ENCODE measurements around the gene PPA2. TPM values are rescaled to one million over a fixed set of nuclear protein-coding genes. Genes with fewer than 3 reads are reported as not detected.
"Not testable (repeated sequence)": the region's sequence is repeated elsewhere in the genome, so short reads cannot be mapped to it uniquely, and the experiment has no call there.

The PPA2 gene
- total RNA-seq (2014; rRNA removed; shearing (Covaris generic)): 143 and 180 TPM in 2 replicates
- polyA plus RNA-seq (2014; cell fraction: nucleus; rRNA removed): 411 and 502 TPM in 2 replicates

- peak; percentile 67 for DNase-seq (ENCODE audit: extremely low read depth, low read depth)
Observed at GRCh38 chr4:105473324-105474098, at the start of gene PPA2. Gene PPA2 (minus strand): TSS chr4:105474062. CDS start chr4:105474050, 12 bp downstream.

DNA sequence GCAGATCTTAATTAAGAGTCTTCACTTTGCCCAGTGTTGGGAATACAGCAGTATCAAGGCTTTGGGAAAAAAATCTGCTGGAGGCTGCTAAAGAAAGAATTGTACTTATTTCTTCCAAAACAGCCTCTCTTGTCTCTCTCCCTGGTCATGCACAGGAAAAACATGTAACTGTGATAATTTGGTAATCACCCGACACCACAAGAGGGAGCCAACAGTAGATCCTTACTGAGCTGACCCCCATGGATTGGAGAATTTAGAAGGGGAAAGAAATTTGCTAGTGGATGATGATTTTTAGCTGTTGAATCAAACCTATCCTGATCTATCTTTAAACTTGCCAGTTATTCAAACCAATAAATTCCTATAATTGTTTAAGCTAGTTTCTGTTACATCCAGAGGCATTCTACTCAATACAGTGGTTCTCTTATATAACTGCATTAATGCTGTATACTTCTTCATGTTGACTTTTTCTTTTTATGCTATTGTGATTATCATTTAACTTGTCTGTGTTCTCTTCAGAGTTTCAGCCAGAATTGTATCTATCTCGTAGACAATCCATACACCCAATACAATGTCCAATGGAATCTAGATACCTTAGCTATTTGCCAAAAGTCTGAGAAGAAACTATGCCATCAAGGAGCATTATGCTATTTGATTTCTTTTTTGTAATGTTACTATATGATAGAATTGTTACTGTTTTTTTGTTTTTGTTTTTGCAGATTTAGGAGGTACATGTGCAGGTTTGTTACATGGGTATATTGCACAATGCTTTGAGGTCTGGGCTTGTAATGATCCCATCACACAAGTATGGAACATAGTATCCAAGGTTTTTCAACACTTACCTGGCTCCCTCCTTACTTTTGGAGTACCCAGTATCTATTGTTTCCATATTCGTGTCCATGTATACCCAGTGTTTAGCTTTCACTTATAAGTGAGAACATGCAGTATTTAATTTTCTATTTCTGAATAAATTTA, 47.2 kb upstream of the PPA2 start:
- DNase-seq (ENCODE audit: extremely low read depth, low read depth): peak; percentile 23

GRCh38 chr4:105510245-105510644, 36.4 kb upstream of the PPA2 start:
- no peak for DNase-seq (ENCODE audit: extremely low read depth, low read depth)

- DNase-seq (ENCODE audit: extremely low read depth, low read depth): no peak
Observed at GRCh38 chr4:105509714-105510113, 35.9 kb upstream of the PPA2 start.

DNA sequence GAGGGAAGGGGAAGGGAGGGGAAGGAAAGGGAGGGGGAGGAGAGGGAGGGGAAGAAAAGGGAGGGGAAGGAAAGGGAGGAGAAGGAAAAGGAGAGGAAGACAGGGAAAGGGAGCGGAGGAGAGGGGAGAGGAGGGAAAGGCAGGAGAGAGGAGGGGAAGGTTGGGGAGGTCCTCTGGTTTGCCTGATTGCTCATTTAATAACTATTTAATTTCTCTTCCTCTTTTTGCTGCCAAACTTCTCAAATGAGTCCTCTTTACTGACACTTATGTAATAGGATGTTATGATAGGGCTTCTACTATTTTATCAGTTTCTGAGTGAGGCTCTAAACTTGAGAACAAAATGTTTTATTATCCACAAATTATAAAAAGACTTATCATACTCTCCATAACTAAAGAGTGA, 35.4 kb upstream of the PPA2 start:
- DNase-seq (ENCODE audit: extremely low read depth, low read depth): no peak

- DNase-seq (ENCODE audit: extremely low read depth, low read depth): no peak
Observed at GRCh38 chr4:105504744-105505143, 30.9 kb upstream of the PPA2 start.

DNA sequence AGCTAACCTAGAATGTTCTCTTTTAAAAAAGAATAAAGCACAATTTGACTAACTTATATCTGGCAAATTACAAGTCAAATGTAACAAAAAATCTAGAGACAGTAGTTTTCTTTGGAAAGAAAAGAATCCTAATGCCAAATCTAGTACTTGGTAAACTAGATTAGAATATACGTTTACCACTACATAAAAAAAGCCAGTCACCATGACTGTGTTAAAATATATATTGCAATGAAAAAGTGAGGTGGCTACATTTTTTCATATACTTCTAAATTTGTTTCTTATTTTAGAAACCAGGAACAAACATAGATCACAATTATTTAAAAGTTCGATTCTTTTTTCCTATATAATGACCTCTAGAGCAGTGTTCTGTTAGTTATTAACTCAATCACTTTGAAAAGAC, 29.6 kb upstream of the PPA2 start:
- no peak for DNase-seq (ENCODE audit: extremely low read depth, low read depth)

GRCh38 chr4:105496899-105497298, 23.0 kb upstream of the PPA2 start:
- DNase-seq (ENCODE audit: extremely low read depth, low read depth): no peak

GRCh38 chr4:105495667-105496066, 21.8 kb upstream of the PPA2 start:
- no peak for DNase-seq (ENCODE audit: extremely low read depth, low read depth)

- DNase-seq (ENCODE audit: extremely low read depth, low read depth): no peak
Observed at GRCh38 chr4:105490523-105490922, 16.7 kb upstream of the PPA2 start.

DNA sequence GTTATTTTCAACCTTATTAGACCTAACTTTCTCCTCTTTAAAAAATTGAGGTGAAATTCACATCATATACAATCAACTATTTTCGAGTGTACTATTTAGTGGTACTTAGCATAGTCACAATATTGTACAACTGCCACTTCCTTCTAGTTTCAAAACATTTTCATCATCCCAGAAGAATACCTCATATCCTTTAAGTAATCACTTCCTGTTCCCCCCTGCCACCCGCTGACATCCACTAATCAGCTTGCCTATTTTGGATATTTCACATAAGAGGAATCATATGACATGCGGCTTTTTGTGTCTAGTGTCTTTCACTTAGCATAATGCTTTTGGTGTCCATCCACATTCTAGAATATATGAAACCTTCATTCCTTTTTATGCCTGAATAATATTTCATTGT, 10.0 kb upstream of the PPA2 start:
- DNase-seq (ENCODE audit: extremely low read depth, low read depth): no peak

- DNase-seq (ENCODE audit: extremely low read depth, low read depth): peak; percentile 79
Observed at GRCh38 chr4:105474099-105474518, 247 bp upstream of the PPA2 start.

- DNase-seq (ENCODE audit: extremely low read depth, low read depth): no peak
Observed at GRCh38 chr4:105472871-105473323, 965 bp downstream of the PPA2 start.

DNA sequence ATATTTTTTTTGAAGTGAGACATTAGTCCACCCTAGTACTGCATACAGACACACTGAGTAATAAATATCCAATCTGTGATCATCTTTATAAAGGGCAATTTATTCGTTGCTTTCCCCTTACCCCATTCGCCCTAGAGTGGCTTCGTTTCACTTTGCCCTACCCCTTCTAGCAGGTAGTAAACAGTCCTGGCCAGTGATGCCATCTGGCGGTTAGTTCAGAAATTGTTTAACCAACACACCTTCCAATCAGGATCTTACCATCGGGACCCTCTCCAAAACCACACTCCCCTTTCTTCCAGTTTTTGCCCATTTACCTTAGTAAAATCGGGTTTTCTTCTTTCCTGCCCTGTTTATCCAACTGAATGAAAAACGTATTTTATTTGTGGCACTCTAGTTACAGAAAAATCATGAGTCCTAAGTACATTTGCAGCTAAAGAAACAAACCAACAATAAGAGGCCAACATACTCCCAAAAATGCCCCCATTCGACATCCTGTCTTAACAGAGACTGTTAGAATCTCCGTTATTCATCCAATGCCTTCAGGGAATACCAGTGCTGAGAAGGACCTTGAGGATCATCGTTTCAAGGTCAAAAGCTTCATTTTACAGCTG, 2.2 kb downstream of the PPA2 start:
- DNase-seq (ENCODE audit: extremely low read depth, low read depth): peak; percentile 70

GRCh38 chr4:105470766-105471165, 3.1 kb downstream of the PPA2 start:
- no peak for DNase-seq (ENCODE audit: extremely low read depth, low read depth)

GRCh38 chr4:105469736-105470135, 4.1 kb downstream of the PPA2 start:
- no peak for DNase-seq (ENCODE audit: extremely low read depth, low read depth)

- DNase-seq (ENCODE audit: extremely low read depth, low read depth): no peak
Observed at GRCh38 chr4:105466580-105466979, 7.3 kb downstream of the PPA2 start.

GRCh38 chr4:105464563-105464962, 9.3 kb downstream of the PPA2 start:
- not testable (repeated sequence) for DNase-seq (ENCODE audit: extremely low read depth, low read depth)

DNA sequence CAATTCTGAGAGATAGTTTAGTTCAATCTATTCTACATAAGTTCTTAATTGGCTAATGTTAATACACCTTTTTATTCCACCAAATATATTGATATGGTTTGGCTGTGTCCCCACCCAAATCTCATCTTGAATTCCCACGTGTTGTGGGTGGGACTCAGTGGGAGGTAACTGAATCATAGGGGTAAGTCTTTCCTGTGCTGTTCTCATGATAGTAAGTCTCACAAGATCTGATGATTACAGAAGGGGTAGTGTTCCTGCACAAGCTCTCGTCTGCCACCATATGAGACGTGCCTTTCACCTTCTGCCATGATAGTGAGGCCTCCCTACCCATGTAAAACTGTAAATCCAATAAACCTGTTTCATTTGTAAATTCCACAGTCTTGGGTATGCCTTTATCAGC, 11.3 kb downstream of the PPA2 start:
- DNase-seq (ENCODE audit: extremely low read depth, low read depth): no peak

DNA sequence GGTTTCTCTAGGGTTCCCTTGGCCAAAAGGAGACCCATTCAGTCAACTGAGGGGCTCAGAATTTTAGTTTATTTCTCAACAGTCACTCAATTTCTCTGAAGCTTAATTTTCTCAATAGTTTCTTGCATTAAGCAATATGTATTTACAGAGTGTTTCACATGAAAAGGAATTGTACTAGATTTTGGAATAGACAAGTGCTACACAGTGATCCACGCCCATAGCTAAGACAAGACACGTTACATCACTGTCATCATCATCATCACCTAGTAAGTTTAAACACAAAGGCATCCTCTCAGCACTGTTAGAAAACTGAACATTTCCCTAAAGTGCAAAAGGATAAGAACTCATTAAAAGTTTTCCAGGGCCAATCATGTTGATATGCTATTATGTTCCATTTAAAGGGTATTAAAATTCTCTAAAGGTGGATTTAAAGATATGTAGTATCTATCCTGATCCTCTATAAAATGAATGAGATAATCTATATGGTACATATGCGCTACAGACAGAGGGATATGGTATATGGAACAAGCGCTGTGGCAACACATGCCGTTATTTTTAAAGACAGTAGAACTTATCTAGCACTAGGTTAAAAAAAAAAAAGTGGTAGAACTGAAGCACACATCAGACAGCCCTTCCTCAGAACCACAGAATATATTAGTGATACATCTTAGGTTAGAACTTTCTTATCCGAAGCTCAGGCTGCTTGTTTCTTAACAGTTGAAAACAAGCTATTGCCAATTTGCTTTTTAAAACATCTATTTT, 12.1 kb downstream of the PPA2 start:
- DNase-seq (ENCODE audit: extremely low read depth, low read depth): no peak
